HG03460 (cell line): ENCODE measurements around the gene PEX11G.

Source experiments
- ATAC-seq: cut with Tn5 transposase; IDR thresholded peaks from one replicate; pipeline ENCODE4 v1.9.1; 2021; ENCODE audit not compliant: unreplicated experiment

PEX11G gene

GRCh38 chr19:7500811-7501450 is 12.1 kb upstream of the PEX11G start:
- ATAC-seq, result no peak

GRCh38 chr19:7497292-7497691 is 8.5 kb upstream of the PEX11G start:
- ATAC-seq, result no peak

DNA sequence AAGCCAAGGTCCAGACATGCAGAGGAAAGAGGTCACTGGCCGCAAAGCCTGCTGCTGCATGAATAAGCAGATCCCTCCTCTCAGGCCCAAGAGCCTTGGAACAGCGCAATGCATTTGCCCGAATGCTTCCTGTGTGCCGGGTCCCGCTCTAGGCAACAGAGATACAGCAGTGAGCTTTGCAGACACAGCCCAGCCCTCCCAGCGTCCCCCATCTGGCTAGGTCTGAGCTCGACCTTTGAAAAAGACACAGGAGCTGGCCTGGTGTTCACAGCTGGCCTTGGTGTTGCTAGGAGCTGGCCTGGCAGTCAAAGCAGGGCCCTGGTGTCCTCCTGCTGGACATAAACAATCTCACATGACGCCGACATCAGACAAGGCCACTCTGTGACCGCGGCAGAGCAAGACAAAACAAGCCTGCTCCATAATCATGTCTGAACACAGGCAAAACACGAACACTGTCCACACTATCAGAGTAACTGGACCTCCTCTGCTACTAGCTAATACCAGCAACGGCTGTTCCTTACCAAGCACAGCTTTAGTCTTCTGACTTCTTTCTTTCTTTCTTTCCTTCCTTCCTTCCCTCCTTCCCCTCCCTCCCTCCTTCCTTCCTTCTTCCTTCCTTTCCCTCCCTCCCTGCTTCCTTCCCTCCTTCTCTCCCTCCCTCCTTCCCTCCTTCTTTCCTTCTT is 5.7 kb upstream of the PEX11G start:
- no peak for ATAC-seq

- ATAC-seq, result no peak
Measured at GRCh38 chr19:7492558-7492957, 3.7 kb upstream of the PEX11G start.

DNA sequence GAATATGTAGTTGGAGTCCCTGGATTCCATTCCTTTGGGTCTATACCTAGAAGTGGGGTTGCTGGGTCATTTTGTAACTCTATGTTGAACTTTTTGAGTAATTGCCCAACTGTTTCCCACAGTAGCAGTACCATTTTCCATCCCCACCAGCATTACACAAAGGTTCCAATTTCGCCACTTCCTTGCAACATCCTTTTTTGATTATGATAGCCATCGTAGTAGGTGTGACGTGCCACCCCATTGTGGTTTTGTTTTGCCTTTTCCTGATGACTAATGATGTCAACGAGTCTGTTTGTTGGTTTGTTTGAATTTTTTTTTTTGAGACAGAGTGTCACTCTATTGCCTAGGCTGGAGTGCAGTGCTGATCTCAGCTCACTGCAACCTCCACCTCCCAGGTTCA is 3.3 kb upstream of the PEX11G start:
- ATAC-seq, result no peak

- ATAC-seq, result no peak
Measured at GRCh38 chr19:7489609-7490044, 792 bp upstream of the PEX11G start.

- no peak for ATAC-seq
Measured at GRCh38 chr19:7486923-7487322, 1.9 kb downstream of the PEX11G start.

- ATAC-seq, result no peak
Measured at GRCh38 chr19:7483720-7484201, 5.1 kb downstream of the PEX11G start.

DNA sequence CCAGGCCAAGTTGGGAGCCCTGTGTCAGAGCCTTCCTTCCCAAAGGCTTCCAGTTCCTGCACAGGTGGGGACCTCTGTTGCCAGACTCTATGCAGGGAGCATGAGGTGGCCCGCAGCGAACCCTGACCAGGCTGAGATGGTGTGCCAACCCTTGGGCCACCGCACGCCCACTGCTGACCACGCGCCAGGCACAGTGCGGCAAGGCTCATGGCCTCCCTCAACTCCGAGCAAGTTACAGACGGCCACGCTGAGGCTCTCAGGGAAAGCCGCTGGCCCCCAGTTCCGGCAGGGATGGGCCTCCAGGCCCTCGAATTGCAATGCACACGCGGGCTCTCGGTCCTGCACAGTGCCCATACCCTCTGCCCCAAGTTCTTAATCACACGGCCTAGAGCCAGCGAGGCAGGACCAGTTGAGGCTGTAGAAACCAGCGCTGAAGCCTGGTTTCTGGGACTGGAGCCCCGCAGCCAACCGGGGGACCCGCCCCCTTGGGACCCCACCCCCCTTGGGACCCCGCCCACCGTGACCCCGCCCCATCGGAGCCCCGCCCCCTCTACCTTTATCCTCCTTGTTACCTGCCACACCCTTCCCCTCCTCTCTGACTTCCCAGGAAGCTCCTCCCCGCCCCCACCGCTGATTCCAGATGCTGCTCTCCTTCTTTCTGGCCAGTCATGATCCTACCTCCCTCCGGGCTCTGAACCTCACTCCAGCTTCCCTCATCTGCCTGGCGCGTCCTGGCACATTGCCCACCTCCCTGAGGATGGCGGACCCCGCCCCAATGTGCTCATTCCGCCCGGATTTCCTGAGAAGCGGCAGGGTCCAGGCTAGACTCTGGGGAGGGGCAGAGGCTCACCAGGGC is 6.0 kb downstream of the PEX11G start:
- no peak for ATAC-seq

- no peak for ATAC-seq
Measured at GRCh38 chr19:7480970-7481255, 7.9 kb downstream of the PEX11G start.

DNA sequence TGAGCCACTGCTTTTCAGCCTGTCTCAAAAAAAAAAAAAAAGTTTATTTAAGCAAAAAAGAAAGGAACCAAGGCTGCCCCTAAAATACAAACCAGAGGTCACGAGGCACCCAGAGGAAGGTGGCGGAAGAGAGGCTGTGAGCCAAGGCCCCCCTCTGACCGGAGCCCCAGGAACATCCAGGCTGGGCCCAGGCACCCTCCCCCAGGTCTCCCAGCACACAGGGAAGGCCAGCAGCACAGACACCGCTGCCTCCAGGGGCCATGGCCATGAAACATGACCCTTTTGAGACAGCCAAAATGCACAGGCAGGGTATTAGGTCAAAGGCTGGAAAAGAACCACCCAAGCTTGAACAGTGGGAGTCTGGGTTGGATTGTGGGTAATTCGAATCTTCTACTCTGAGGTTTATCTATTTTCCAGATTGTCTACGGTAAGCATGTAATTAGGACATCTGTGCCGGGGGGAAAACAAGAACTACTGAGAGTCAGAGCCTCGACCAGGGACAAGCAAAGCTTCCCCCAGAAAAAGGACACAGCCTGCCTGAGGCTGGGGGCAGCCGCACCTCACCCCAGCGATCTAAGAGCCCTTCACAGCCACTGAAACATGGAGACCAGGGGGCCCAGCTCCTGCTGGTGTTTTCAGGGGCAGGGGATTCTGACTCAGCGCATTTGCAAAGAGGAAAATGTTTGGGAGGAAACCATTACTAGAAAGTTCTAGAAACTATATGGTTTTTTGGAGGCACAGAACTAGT is 8.4 kb downstream of the PEX11G start:
- ATAC-seq, result no peak

DNA sequence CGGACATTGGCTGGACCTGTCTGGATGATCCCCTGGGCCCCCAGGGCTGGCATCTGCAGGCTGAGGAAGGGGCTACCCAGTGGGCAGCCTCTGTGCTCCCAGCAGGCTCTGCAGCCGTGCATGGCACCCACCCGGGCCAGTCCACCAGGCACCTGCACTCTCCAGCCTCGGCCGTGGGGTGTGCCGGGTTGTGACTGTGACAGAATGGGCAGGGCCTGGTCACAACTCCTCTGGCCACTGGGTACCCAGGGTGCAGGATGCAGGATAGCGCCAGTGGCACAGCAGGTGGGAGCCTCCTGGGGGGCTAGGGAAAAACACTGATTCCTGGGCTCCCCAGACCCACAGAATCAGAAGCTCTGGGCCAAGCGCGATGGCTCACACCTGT is 10.0 kb downstream of the PEX11G start:
- no peak for ATAC-seq

- ATAC-seq, result no peak
Measured at GRCh38 chr19:7478173-7478842, 10.5 kb downstream of the PEX11G start.

GRCh38 chr19:7477758-7478157 is 11.1 kb downstream of the PEX11G start:
- ATAC-seq, result no peak

DNA sequence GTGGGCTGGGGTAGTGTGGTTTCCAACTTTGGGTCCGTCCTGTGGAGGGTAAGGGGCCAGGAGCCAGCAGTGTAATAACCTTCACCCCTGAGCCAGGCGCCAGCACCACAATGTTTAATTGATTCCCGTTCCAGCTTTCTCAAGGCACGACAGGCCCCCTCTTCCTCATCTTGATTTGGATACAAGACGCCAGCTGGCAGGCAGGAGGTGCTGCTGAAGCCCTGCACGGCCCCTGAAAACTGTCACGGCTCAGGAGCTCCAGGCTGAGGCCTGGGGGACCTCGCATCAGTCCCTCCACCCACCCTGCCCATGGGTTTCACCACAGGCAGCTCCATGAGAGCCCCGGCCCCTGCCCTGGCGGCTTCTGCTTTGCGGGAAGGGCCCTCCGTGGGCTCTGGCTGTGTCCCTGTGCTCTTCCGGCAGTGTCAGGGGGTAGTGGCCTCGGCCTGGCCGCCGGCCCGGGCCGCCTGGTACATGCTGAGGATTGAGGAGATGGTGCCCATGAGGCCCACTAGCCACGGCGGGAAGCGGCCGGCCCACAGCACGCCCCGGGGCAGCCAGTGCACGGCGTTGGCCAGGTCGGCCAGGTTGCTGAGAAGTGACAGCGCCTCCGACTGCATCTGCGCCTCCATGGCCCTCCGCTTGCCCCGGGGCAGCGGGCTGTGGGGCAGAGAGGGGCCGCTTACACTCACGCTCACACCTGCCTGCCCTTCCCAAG is 11.9 kb downstream of the PEX11G start:
- ATAC-seq, result no peak

- no peak for ATAC-seq
Measured at GRCh38 chr19:7476241-7476640, 12.6 kb downstream of the PEX11G start.

- no peak for ATAC-seq
Measured at GRCh38 chr19:7475665-7476064, 13.2 kb downstream of the PEX11G start.

GRCh38 chr19:7471696-7472615 is 16.9 kb downstream of the PEX11G start:
- ATAC-seq, result no peak
